Embryonic facial prominence (tissue), 1 donor: ENCODE measurements around the gene LRRC8D.

Experiments used
- DNase-seq: peaks from one replicate; pipeline ENCODE4 v3.0.0-alpha.2; 2016; ENCODE audit errors: extremely low spot score

Gene LRRC8D

GRCh38 chr1:89807503-89807902 lies 13.3 kb upstream of the LRRC8D start:
- DNase-seq: no peak

- DNase-seq: no peak
Observed at GRCh38 chr1:89807983-89808382, 12.8 kb upstream of the LRRC8D start.

DNA sequence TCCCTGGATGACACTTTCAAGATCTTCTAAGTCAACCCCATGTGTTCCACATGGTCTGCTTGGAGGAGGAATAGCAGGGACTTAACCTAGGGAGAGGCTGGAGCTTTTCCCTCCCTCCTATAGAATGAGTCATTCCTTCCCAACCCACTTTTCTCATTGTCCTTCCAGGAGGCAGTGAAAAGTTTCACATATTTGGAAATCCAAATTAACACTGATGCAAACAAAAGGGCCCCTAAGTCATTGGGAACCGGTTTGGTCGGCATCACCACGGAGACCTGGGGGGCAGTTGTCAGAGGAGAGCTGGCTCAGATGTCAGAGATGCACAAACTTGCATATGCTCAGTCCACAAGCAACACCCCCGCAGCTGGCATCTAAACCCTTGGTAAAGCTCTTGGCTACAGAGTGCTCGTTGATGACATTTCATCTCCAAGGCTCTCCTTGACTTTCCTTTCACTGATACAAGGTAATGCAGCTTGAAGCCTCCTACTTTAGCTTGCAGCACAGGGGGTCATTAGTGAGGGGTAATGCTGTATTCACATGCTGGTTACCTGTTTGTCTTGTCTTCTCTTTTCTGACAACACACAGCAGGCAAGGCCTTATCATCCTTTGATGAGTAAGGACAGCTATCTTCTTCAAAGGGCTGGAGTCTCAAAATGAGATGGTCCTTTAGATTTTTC lies 12.3 kb upstream of the LRRC8D start:
- no peak for DNase-seq

- no peak for DNase-seq
Observed at GRCh38 chr1:89809556-89809955, 11.3 kb upstream of the LRRC8D start.

- DNase-seq: no peak
Observed at GRCh38 chr1:89810302-89810701, 10.5 kb upstream of the LRRC8D start.

GRCh38 chr1:89810880-89811279 lies 10.0 kb upstream of the LRRC8D start:
- DNase-seq: no peak

- no peak for DNase-seq
Observed at GRCh38 chr1:89812992-89813391, 7.8 kb upstream of the LRRC8D start.

GRCh38 chr1:89815040-89815439 lies 5.8 kb upstream of the LRRC8D start:
- DNase-seq: no peak

DNA sequence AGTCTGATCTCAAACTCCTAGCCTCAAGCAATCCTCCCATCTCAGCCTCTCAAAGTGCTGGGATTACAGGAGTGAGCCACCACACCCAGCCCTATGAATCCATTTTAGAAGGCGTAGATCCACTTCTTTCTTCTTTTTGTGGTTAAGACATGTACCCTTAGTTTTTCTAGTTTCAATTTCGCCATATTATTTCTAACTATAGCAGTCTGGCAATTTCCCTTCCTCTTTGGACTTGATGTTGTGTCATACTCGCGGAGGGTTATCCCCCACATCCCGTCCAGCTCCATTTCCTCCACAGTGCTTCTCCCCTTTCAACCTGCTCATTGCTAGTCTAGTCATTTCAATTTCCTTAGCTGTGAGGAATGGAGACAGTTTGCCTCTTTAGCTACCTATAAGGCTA lies 5.2 kb upstream of the LRRC8D start:
- DNase-seq: no peak

DNA sequence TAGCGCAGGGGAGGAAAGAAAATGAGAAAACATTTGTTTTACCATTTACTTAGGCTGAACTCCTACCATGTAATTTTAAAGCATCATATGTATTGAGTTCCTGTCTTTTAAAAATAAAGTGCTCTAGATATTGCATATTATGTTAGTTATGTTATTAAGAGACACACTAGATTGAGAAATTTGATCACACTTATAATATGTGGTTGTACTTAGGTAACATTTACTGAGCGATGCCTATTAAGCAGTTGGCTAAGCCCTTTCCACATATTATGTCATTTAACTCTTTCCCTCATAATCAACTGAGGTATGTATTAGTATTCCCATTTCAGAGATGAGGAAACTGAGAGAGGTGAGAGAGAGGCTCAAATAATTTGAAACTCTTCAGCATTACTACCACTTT lies 4.5 kb upstream of the LRRC8D start:
- no peak for DNase-seq

- DNase-seq: no peak
Observed at GRCh38 chr1:89821322-89822108, 683 bp downstream of the LRRC8D start.

- no peak for DNase-seq
Observed at GRCh38 chr1:89822109-89822962, 1.5 kb downstream of the LRRC8D start.

GRCh38 chr1:89822999-89823628 lies 2.3 kb downstream of the LRRC8D start:
- no peak for DNase-seq

DNA sequence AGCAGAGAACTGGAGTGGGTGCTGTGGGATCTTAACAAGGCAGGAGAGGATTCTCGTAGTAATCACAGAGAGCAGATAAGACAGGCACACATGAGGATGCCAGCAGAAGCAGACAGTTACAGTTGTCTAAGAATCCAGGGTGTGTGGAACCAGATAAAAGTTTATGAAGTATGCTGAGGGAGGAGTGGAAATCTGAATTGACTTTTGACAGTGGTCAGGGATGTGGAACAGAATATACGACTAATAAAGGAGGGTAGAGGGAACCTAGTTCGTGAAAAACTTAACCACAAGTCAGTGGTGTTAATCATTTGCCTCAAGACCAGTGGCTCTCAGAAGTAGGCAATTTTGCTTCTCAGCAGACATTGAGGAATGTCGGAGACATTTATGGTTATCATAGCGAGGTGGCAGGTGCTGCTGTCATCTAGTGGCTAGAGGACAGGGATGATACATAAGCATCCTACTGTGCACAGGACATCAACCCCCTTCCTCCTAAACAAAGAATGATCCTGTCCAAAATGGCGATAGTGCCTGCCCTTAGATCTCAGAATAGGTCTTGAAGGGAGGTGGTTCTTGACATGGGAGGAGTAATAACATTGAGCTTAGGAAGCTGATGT lies 3.0 kb downstream of the LRRC8D start:
- no peak for DNase-seq

GRCh38 chr1:89826594-89826993 lies 5.8 kb downstream of the LRRC8D start:
- no peak for DNase-seq

GRCh38 chr1:89827330-89827729 lies 6.5 kb downstream of the LRRC8D start:
- no peak for DNase-seq

- no peak for DNase-seq
Observed at GRCh38 chr1:89827902-89828301, 7.1 kb downstream of the LRRC8D start.

DNA sequence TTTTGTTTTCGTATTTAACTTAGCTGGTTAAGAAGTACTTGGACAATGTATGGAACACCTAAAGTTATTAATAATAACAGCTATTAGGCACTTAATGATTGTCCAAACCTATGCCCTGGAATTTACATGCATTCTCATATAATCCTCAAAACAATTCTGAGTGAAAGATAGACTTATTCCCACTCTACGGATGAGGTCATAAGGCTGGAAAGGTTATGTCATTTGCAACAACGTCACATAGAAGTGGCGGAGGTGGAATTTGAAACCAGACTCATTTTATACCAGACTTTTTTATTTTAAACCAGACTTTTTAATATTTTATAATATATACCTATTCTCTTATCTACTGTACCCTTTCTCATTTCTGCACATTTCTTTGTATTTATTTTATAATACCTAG lies 8.4 kb downstream of the LRRC8D start:
- no peak for DNase-seq

- no peak for DNase-seq
Observed at GRCh38 chr1:89831462-89832120, 10.8 kb downstream of the LRRC8D start.

DNA sequence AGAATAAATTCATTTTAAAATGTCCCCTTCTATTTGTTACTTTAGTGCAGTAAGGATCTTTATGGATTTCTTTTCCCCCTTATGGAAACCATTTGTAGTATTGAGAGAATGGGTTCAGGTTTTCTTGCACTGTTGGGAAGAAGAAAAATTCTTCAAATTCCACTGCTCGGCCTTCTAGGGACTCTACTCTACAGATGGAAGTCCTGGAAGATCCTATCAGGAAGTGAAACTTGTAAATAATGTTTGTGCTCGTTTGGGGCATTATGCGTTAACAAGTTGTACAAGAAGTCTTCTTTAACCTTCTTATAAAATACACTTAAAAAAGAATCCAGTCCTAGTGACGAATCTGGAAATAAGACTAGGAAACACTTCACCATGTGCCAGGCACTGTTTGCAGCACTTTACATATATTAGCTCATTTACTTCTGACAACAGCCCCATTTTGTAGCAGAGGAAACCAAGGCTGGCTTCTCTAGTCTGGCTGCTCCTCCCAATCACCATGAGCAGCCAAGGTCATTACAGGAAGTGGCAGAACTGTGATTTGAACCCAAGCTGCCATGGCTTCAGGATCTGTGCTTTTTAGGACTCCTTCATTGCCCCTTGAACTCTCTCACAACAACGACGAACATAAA lies 11.8 kb downstream of the LRRC8D start:
- no peak for DNase-seq
